ENCODE data around the gene B3GNT2.
A peak's percentile ranks its signal among the peaks of the same experiment; 100 is the strongest.
"Not testable (repeated sequence)": the region's sequence is repeated elsewhere in the genome, so short reads cannot be mapped to it uniquely, and the experiment has no call there.

Gene B3GNT2

DNA sequence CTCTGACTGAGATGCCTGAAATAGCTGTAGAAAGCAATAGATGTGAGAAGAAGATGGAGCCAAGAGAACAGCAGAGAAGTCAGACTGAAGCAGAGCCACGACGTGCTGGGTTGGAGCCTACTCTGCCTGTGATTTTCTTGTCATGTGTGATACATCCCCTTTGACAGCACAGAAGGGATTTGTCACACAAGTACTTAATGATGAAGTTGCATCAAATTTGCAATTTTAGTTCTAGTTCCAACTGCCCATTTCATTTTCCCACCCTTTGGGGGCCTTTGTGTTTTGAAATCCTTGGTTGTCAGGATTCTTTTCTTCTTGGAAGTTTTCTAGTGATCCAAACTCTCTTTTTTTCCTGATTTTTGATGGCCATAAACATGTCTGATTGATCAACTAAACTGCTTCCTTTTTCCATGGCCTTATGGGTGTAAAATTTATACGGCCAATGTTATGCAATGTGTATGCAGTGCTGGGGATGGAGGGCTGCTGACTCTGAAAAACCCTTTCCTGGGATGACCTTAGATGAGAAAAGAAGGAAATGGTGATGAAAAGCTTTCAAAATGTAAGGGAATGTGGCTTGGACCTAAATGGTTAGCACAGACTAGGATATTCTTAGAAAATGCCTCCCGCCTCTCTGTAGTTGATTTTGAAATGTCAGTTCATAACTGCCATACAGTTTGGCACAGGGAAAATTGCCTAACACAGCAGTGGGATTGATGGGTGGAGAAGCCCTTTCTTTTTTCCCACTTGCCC is 9.6 kb upstream of the B3GNT2 start:
- DNase-seq: no peak

DNA sequence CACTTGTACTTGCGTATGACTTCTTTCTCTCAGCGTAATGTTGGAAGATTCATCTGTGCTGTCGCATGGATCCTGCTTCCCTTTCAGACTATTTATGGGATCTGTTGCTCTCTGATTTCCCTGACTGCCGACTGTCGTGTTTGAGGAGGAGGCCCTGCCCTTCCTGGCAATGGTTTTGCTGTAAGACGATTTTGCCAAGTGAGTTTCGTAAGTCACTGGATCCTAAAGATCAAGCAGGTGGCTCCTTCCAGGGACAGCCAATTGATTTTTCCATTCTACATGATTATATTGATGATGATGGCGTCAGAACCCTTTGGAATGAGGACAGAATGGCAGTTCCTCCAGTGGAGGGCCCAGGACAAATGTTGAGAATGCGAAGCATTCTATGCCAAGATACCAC is 8.7 kb upstream of the B3GNT2 start:
- DNase-seq: no peak

DNA sequence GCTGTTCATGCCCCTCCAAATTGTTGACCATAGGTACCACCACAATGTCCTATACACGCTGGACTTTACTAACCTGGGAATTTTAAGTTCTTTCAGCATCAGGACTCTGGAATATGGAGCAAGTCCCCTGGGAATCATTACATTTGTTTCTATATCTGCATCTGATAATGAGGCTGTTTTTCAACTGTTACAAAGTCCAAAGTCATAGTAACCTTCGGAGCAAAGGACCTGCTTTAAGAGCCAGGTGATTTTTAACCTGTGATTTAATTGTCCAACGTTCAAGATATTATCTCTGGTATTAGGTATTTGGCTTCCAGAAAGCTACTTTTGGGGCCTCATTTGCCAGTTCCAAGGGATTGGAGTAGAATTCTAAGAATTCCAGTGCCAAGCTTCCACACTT is 7.5 kb upstream of the B3GNT2 start:
- DNase-seq: no peak

DNA sequence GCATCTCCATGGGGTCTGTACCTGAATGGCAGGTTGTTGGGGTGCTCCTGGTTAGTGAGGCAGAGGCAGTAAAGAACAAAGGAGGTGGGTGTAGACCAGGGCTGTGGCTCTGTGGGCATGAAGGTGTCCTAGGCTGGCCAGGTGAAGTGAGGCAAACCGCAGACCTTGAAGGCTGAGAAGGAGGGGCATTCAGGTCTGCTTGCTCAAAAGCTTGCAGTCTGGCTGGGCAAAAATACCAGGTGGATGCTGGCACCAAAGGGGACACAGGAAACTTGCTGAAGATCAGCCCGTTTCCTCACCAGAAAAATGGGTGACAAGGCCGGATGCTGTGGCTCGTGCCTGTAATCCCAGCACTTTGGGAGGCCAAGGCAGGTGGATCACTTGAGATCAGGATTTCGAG is 6.7 kb upstream of the B3GNT2 start:
- no peak for DNase-seq

DNA sequence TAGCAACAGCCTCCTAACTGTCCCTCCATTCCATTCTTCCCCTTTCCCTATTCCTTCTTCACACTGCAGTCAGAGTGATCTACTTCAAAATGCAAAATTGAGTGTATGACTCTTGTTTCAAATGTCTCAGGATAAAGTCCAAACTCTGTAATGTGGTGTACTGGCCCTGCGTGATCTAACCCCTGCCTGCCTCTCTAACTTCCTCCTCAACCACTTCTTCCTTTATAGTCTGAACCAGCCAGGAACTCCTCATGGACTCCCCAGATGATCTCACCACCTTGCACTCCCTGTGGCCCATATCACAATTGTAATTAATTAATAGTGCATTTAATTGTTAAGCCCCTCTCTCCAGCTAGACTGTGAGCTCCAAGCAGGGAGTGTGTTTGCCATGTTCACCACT is 3.1 kb upstream of the B3GNT2 start:
- no peak for DNase-seq

DNA sequence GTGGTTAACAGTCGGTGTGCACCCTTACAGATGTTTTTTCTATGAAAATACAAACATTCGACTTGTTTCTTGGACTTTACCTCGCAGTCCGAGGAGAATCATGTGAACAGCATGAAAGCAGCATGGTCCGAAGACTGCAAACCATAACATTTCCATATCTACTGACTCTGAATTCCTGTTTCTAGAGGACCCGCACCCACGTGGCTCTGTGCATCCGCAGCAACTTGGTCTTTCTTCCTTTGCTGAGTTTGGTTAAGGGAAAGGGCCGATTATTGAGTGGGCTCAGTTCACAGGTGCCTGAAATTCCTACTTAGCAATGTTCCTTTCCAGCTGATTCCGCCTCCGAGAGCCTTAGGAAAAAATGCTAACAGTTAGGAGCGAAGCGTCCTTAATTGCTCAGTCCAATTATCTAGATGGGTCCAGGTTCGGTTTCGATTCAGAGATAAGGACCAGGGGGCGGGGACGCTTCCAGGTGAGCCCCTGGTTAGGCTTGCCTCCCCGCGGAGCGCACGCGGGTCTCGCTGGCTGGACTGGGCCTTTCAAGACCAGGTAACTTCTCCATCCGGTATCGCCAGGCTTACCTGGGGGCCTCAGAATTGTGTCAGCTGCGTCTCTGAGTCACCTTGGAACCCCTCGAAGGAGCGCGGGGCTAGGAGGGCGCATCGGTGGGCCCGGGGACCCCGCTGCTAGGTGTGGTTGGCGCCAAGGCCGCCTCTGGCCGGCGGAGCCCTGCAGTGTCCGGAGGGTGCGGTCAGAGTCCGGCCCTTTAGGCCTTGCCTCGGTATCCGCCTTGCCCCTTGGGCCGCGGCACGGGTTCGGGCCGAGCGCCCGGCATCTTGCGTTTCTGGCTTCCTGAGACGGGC is 1.1 kb upstream of the B3GNT2 start:
- DNase-seq: no peak

DNA sequence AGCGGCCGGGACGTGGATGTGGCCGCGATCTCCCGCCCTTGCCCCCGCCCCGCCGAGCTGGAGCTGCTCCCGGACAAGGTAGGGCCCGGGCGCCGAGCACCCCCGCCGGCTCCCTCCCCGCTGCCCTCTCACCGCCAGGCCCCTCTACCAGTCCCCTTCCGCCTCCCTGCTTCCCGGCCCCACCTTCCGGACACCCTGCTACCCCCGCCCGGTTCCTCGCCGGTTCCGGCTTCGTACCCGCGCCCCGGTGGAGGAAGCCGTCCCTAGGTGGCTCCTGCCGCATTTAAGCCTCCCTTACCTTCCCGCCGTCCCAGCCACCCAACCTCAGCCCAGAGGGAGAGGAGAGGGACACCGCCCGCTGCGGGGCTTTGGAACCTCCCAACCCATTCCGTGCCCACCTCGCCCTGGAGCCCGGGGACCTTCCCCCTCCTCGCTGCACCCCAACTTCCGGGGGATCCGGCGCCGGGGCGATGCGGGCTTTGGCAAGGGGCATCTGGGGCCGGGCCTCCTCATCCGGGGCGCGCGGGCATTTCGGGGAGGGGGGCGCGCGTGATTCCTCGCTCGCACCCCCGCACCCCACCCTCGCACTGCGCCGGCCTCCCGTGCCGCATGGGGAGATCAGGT is 475 bp downstream of the B3GNT2 start:
- DNase-seq: peak; percentile 41

DNA sequence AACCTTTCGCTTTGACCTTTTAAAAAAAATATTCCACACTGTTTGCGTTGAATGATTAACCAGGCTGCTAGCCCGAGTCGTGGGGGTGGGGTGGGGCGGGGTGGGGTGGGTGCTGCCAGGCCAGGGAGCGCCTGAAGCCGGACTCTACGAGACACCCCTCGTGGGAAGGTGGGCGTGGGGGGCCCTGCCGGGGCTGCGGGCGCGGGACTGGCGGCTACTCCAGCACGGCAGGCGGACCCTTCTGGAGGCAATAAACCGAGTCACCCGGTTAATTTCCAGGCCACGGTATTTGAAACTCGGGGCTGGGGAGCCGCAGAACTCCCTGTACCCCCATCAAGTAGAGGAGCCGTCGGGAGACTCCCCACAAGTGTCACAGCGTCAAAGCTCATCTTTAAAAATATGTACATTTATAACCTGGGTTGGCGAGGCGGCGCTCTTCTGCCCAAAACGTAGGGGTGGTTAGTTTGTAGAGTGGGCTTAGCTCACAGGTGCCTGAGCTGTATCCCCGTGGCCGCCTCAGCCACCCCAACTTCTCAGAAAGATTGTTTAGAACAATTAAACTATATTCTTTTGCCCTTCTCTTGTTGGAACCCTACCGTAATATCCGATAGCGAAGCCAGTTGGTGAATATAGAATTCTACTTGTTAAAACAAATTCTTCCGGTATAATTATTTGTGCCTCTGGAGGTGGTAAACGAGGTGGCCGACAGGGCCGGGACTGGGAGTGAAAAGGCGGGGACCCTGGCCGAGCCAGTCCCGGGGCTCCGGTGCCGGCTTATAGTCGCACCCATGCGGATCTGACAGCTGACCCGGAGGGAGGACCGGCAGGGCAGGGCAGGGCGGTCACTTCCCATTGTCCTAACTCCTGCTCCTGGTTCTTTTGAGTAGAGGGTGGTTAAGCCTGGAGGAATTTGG is 1.4 kb downstream of the B3GNT2 start:
- peak; percentile 53 for DNase-seq

DNA sequence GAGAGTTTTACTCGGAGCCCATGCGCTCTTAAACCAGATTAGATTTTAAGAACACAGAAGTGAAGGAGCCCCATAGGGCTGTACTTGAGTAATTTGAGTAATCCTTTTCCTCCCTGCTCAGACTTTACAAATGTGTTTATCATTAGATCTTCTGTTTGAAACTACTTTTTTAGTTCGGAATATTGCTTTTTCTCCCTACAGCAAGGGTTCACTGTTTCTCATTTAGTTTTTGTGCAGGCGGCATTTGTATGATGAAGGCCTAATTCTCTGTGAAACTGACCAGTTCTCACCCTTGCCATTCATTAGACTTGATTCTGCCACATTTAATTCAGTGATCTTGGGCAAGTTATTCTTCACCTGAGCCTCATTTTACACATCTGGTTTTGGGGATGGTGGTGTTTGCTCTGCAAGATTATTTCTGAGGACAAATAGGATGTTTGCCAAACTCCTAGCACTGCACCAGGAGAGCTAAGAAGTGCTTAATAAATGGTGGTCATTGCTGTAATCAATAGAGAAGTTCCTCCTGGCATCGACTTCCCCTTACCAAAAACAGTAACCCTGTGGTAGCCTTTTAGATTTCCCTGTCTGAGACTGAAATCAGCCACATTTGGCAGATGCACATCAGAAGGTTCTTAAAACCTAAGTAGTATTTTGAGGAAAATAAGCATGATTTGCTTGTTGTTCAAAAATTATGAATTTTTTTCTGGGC is 2.2 kb downstream of the B3GNT2 start:
- DNase-seq: no peak

DNA sequence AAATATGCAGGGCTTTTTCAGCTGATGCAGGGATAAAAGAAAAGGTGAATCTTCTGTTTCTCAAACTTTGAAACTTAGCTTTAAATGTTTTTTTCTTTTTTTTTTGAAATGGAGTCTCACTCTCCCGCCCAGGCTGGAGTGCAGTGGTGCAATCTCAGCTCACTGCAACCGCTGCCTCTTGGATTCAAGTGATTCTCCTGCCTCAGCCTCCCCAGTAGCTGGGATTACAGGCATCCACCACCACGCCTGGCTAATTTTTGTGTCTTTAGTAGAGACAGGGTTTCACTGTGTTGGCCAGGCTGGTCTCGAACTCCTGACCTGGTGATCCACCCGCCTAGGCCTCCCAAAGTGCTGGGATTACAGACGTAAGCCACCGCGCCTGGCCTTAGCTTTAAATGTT is 2.9 kb downstream of the B3GNT2 start:
- not testable (repeated sequence) for DNase-seq

DNA sequence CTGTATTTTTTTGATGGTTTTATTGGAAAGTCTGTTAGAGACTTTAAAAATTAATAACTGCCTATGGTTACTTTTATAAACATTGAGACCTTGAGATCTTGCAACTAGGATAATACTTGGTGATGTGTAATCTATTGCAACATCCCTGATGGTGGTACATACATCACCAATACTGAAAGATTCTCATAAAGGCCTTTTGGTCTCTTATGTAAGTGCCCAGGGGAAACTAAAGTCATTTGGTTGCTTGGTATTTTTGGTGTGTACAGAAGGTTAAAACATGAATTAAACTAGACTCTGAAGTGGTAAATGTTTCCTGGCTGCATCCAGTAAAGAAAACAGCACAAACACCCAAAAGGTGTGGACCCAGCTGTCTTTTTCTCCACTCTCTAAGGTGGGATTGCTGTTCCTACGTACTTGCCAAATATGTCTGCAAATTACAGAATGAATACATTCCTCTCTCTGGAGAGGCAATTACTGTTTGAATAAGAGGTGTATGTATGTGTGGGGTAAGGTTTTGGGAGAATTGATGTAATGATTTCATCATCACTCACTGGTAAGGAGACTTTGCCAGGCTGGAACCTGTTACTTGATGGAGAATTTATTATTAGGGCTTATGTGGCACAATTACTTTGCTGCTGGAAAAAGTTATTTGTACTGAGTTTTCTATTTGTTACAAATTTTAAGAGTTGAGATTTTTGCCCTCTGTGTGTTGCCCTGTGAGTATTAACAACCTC is 3.6 kb downstream of the B3GNT2 start:
- DNase-seq: no peak

DNA sequence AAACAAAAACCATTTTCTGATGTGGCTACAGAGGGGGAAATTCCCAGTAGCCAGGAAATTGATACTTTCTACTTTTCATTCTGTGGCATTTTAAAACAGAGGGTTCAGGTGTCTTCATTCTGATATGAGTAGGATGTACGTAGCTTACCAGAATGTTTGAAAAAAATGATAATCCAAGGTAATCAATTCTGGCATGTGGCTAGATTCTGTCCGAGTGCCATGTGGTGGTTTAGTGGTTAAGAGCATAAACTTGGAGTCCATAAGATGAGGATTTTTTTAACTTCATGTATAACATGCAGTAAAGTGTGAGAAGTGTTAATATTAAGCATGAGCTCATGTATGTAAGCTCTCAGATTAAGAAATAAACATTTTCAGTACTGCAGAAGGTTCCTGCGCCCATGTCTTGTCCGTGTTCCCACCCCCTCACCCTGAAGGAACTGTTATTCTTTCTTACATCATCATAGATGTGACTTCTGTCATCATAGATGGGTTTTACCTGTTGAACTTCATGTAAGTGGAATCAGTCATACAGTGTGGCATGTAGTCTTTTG is 4.5 kb downstream of the B3GNT2 start:
- no peak for DNase-seq

DNA sequence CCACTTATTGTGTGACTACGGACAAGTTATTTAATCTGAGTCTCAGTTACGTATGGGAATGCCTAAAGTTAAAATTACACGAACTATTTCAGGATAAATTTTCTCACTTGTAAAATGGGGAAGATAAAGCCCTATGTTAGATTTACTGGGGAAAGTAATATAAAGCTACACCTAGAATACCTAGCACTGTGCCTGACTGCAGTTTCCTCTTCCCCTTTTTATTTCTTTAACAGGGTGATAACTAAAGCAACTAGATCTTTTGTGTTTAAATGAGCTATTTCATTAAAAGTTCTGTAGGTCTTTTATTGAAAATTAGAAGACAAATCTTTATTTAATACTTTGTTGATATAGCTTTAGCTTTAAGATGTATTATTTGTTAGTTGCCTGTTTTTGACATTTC is 5.0 kb downstream of the B3GNT2 start:
- no peak for DNase-seq

DNA sequence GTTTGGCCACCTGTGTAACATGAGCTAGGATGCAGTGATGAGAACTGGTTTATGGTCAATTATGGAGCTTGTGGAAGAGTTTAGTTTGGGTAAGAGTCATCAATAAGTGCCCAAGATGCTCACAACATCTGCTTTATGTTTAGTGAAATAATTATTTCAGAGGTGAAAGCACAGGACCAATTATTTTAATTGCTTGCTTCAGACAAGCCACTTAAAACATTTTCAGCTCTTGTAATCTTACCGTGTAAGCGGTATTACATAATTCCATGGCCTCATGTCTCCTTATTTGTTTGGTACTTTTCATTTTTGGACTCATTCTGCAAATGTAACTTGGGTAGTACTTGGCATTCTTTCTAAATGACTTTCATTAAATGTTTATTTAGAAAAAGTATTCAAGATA is 5.4 kb downstream of the B3GNT2 start:
- no peak for DNase-seq

DNA sequence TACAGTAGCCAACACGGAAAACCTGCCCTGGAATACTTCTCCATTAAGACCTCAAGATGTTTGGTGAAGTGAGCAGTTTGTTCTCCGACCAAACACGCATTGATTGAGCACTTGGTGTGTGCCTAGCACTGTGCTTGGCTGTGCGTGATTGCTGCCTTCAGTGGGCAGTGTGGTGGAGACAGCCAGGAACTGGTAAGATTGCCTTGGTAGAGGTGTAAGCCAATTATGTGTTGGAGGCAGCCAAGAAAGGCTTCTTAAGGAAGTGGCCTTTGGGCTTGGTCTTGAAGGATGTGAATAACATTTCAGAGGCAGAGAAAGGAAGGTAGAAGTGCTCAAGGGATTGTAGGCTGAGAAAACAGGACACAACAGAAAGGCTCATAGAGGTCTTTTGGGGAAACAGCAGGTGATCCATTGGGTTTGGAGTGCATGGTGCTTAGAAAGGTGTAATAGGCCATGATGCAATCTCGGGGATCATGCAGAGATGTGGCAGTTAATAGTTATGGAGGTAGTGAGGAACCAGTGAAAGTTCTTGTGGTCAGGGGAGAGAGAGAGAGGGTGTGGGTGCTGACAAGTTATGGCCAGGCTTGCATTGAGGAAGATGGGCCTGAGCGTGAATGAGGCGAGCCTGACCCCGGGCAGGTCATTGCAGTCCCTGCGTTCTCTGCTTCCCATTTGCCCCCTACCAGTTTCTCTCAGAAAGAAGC is 6.3 kb downstream of the B3GNT2 start:
- no peak for DNase-seq

DNA sequence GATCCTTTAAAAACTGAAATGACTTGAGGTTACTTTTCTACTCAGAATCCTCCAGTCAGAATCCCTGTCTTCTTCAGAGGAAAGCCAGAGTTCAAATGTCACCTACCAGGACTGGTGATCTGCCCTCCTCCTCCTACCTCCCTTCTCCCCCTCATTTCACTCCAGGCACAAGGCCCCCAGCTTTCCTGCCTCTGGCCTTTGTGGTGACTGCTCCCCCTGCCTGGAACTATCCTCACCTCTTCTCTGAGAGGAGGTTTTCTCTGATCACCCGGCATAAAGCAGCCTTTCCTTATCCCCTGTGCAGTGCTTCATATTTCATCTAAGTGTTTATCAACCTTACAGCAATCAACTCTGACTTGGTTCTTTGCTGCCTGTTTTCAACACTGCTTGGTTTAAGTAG is 6.8 kb downstream of the B3GNT2 start:
- DNase-seq: no peak

DNA sequence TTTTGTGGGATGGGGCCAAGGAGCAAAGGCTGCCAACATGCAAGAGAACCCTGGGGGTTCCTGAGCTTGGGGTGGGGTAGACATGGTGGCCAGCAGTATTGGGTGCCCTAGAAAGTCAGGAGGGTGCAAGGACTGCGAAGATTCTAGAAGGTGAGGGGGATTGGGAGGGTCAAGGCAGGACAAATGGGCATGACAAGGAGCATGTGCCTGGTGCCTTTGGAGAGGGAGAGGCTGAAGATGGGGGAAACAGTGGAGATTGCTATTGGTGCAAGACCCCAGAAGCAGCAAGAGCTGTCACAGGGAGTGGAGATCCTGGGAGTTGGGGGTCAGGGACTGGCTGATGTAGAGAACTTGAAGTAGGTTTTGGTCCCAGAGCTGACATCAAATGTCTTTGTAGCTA is 7.5 kb downstream of the B3GNT2 start:
- no peak for DNase-seq

DNA sequence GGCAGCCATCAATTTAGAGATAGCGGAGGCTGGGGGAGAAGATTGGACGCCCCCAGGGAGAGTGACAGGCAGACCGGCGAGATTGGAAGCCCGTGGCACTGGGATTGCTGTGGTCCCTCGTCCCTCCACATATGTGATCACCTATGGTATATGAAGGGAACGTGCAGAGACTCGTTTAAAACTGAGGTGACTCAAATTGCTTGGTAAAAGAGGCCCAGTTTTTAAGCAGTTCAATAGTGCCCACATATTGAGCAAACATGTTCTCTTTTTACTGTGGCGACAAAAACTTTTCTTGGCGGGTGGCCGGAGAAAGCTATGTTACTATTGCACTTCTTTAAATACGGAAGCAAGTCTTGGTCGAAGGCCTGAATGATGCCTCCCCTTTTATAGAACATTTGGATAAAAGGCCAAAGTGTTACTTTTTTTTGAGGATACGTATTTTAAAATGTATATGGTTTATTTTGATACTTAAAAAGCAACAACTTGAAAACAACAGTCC is 9.1 kb downstream of the B3GNT2 start:
- no peak for DNase-seq

DNA sequence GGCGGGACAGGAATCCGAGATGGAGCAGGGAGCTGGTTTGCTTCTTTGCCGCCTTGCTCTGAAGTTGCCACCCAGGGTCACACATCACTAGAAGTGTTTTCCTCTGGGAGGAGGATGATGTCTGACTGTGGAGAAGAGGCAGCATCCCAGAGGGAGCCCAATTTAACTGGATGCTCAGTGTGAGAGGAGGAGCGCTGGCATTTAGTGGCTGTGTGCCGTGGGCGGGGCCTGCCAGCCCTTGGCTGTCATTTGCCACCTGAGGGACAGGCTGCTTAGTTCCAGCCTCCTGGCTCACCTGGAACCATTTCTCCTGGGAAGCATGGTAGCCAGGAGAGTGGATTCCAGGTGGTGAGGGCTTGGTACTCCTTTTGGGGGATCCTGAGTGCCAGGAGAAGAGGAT is 9.6 kb downstream of the B3GNT2 start:
- DNase-seq: no peak

DNA sequence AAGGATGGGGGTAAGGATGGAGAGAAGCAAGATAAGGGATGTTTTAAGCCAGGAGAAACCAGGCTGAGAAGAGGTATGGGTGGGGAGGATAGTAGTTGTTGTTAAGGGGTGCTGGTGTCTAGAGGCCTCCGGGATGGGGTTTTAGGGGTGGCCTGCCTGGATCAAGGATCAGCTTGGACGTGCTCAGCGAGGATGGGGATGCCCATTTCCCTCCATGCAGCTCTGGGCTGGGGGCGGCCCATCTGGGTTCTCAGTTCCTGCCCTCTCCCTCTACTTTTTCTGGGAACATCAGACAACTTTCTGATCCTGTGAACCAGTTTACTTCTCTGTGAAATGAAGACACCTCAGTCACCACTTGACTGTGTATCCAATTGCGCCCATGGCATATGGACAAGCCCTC is 10.1 kb downstream of the B3GNT2 start:
- no peak for DNase-seq
